ENCODE data around the gene CMTM4.

GRCh38 chr16:66623755-66624154 lies 72.8 kb downstream of the CMTM4 start:
- TF ChIP-seq POLR2A (IDR thresholded peaks at IDR 0.05) (no peak), EP300 (IDR thresholded peaks at IDR 0.05) (no peak)
- TF ChIP-seq, protein P1, sequence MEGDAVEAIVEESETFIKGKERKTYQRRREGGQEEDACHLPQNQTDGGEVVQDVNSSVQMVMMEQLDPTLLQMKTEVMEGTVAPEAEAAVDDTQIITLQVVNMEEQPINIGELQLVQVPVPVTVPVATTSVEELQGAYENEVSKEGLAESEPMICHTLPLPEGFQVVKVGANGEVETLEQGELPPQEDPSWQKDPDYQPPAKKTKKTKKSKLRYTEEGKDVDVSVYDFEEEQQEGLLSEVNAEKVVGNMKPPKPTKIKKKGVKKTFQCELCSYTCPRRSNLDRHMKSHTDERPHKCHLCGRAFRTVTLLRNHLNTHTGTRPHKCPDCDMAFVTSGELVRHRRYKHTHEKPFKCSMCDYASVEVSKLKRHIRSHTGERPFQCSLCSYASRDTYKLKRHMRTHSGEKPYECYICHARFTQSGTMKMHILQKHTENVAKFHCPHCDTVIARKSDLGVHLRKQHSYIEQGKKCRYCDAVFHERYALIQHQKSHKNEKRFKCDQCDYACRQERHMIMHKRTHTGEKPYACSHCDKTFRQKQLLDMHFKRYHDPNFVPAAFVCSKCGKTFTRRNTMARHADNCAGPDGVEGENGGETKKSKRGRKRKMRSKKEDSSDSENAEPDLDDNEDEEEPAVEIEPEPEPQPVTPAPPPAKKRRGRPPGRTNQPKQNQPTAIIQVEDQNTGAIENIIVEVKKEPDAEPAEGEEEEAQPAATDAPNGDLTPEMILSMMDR (IDR thresholded peaks at IDR 0.05): no peak

All from suprapubic skin (tissue), 3 donors.